NCI-H69 (cell line): ENCODE measurements around the gene KIF22.
A peak's percentile ranks its signal among the peaks of the same experiment; 100 is the strongest.

Experiments
- DNase-seq: peaks from one replicate; lab custom pipeline; 2025; lab: John Stamatoyannopoulos, UW

The KIF22 gene

DNA sequence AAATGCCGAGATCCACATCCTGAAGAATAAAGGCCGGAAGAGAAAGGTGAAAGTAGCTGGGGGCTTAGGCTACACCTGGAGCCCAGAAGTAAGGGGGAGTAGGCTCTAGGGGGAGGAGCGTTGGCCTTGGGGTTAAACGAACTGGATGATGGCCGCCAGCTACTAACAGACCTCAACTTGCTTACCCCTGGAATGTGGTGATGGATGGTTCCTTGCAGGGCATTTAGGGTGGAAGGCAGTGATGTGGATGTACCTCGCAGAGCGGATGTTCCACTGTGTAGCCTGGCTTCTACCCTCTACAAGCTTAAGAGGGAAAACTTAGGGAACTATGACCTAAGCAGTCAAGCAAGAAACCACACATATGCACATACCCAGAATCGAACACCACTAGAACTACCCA lies 13.5 kb downstream of the KIF22 start:
- DNase-seq: no peak

DNA sequence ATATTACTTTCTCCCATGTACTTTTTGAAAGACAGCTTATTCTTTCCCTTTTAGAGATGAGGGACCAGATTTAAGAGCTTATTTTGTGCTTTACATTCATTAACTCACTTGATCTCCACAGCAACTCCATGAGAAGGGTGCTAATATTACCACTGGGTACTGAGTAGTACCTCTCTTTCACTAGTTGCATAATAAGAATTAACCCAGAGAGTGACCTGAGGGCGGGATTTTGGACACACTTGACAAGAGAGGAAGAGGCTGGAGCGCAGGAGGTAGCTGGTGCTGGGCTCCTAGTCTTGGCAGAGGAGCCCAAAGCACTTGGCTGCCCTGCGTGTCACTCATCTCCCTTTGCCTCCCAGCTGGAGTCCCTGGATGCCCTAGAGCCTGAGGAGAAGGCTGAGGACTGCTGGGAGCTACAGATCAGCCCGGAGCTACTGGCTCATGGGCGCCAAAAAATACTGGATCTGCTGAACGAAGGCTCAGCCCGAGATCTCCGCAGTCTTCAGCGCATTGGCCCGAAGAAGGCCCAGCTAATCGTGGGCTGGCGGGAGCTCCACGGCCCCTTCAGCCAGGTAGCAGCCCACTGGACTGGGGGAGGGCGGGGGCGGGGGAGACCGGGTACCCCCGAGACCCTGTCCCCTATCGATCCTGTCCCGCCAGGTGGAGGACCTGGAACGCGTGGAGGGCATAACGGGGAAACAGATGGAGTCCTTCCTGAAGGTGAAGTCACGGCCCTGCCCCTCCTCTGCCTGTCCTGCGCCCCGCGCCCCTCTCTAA lies 14.1 kb downstream of the KIF22 start:
- peak; percentile 85 for DNase-seq

DNA sequence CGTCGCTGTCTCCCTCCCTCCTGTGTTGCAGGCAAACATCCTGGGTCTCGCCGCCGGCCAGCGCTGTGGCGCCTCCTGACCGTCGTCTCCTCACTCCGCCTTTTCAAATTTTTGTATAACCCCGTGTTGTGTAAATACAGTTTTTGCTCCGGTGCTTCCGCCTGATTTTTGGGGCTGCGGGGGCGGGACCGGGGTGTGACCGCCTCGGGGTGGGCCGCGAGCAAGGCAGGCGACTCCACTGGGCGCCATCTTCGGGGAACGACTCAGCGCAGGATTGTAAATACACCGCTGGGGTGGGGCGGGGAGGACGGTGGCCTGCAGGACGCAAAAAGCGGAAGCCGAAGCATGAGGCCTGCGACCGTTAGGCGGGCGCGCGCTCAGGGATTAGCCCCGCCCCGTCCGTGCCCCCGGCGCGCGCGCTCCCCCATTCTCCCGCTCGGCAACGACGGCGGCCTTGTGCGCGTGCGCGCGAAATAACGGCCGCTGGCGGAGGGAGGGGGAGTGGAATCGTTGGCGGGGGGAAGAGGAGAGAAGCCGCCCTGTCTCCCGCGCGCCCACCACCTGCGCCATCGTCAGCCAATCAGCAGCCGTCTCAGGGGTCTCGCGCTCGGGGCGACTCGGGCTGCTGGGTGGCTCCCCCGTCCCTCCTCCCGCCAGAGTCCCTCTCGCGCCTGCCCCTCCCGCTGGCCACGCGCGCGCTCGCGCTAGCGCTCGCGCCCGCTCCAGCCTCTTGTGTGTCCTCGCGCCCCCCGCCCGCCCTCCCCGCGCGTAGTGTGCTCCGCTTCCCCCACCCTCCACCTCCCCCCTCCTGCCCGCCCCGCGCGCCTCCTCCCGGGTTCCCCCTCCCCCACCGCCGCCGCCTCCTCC lies 14.9 kb downstream of the KIF22 start:
- peak; percentile 100 for DNase-seq

DNA sequence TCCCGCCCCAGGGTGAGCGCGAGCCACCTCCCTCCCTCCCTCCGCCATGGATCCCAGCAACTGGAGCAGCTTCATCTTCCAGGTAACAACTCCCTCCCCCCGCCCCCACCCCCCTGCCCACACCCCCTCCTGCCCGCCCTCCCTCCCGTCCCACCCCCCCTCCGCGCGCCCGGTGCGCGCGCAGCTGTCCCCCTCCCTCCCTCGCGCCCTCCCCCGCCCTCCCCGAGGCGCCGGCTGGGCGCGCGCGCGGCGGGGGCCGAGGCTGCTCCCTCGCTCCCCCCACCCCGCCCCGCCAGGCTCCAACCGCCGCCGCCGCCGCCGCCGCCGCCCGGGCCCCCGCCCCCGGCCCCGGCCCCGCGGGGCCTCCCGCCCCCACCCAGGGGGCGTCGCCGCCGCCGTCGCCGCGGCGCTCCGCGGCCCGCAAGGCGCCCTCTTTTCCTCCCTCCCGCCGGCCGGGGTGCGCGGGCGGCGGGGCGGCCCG lies 15.6 kb downstream of the KIF22 start, which contains the start of gene MAZ:
Gene MAZ, plus strand, starts transcription at position 431 of the 481 bp plus-strand sequence. CDS start 173 bp downstream, outside the sequence.
- peak; percentile 99 for DNase-seq

DNA sequence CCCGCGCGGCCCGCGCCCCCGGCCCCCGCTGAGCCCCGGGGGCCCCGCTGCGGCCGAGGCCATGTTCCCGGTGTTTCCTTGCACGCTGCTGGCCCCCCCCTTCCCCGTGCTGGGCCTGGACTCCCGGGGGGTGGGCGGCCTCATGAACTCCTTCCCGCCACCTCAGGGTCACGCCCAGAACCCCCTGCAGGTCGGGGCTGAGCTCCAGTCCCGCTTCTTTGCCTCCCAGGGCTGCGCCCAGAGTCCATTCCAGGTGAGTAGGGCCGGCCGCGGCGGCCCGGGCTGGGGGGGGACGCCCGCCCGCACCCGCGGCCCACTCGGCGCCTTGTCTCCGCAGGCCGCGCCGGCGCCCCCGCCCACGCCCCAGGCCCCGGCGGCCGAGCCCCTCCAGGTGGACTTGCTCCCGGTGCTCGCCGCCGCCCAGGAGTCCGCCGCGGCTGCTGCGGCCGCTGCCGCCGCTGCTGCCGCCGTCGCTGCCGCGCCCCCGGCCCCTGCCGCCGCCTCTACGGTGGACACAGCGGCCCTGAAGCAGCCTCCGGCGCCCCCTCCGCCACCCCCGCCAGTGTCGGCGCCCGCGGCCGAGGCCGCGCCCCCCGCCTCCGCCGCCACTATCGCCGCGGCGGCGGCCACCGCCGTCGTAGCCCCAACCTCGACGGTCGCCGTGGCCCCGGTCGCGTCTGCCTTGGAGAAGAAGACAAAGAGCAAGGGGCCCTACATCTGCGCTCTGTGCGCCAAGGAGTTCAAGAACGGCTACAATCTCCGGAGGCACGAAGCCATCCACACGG lies 16.3 kb downstream of the KIF22 start:
- peak; percentile 98 for DNase-seq

DNA sequence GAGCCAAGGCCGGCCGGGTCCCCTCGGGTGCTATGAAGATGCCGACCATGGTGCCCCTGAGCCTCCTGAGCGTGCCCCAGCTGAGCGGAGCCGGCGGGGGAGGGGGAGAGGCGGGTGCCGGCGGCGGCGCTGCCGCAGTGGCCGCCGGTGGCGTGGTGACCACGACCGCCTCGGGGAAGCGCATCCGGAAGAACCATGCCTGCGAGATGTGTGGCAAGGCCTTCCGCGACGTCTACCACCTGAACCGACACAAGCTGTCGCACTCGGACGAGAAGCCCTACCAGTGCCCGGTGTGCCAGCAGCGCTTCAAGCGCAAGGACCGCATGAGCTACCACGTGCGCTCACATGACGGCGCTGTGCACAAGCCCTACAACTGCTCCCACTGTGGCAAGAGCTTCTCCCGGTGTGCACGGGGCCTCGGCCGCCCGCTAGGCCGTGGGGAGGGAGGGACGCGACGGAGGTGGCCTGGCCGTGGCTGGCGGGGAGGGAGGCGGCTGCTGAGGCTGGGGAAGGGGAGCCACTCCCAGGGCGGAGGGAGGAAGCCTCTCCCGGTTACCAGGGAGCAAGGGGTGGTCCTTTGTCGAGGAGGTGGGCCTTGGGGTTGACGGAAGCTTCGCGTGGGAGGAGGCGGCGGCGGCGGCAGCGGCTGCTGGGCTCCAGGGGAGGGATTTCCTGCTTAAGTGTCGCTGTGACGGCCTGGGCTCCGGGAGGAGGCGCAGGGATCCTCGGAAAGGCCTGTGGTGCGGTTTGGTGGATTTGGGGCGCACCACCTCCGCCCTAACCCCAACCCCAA lies 17.1 kb downstream of the KIF22 start:
- DNase-seq: peak; percentile 94

DNA sequence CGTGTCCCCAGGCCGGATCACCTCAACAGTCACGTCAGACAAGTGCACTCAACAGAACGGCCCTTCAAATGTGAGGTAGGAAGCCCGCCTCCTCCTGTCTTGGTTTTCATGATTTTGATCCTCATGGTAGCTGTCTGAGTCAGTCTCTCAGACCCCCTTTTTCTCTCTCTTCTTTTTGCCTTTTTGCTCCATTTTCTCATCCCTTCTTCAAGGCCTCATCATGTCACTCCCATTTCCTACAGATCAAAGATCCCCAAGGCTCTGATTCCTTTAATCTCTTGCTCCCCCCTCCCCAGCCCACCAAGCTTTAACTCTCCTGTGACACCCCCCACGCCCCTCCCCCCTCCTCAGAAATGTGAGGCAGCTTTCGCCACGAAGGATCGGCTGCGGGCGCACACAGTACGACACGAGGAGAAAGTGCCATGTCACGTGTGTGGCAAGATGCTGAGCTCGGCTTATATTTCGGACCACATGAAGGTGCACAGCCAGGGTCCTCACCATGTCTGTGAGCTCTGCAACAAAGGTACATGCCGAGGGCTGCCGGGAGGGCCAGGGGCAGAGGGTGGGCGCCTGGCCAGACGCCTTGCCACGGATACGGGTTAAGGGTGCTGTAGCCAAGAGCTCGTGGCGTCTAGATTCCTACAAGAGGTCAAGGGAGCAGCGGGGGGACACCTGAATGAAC lies 17.8 kb downstream of the KIF22 start:
- peak; percentile 49 for DNase-seq

DNA sequence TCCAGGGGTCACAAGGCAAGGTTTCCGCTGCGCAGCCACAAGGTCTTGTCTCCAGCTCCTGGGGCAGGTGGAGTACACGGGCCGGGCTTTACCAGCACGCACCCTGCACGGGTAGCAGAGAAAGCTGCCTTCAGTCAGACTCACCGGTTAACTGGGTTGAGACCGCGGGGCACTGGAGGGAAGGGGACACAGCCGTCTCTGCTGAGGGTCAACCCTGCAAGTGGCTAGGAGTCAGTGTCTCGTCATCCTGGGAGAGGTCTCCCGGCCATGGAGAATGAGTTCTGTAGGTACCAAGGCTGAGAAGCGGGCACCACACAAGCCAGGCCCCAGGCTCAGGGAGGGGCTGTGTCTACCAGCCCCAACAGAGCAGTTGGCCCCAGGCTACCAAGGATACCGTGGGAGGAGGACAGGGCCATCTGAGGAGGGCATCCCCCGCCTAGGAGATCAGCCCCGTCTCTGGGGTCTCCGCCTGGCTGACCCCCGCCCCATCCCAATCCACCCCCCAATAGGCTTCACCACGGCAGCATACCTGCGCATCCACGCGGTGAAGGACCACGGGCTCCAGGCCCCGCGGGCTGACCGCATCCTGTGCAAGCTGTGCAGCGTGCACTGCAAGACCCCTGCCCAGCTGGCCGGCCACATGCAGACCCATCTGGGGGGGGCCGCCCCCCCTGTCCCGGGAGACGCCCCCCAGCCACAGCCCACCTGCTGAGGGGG lies 18.6 kb downstream of the KIF22 start:
- peak; percentile 41 for DNase-seq

DNA sequence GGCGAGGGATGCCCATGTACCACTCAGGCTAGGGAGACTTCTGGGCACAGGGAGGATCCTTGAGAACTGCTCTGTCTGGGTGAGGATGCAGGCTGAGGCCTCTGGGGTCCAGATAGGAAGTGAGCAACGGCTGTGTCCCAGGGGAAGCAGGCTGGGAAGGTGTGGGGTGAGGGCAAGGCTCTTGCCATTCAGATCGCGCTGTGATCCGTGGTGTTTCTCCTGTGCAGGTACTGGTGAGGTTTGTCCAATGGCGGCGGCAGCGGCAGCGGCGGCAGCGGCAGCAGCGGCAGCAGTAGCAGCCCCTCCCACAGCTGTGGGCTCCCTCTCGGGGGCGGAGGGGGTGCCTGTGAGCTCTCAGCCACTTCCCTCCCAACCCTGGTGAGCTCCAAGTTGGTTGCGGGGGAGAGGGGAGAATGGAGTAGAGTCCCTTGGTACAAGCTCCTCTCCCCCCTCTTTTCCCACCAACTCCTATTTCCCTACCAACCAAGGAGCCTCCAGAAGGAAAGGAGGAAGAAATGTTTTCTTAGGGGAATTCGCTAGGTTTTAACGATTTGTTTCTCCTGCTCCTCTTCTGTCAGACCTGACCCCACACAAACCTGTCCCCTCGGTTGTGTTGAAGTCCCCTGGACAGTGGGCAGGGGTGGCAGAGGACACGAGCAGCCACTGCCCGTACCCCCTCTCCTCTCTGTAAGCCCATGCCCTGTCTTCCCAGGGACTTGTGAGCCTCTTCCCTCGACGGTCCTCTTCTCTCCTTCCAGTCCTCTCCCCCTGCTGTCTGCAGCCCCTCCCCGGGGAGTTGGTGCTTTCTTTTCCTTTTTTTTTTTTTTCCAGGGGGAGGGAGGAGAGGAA lies 19.5 kb downstream of the KIF22 start:
- DNase-seq: peak; percentile 75

DNA sequence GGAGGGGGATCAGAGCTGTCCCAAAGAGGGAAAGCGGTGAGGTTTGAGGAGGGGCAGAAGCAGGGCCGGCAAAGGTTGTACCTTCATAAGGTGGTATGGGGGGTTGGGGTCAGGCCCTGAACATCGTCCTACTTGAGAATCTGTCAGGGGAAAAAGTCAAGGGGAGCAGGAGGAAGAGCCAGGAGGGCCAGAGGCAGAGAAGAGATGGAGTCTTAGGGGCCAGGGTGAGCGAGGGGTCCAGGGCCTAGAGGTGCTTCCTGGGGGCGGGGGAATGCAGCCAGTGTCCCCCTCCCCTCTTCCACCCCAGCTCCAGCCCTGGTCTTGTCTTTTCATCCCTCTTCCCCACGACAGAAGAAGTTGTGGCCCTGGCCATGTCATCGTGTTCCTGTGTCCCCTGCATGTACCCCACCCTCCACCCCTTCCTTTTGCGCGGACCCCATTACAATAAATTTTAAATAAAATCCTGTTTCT lies 20.2 kb downstream of the KIF22 start:
- peak; percentile 58 for DNase-seq

DNA sequence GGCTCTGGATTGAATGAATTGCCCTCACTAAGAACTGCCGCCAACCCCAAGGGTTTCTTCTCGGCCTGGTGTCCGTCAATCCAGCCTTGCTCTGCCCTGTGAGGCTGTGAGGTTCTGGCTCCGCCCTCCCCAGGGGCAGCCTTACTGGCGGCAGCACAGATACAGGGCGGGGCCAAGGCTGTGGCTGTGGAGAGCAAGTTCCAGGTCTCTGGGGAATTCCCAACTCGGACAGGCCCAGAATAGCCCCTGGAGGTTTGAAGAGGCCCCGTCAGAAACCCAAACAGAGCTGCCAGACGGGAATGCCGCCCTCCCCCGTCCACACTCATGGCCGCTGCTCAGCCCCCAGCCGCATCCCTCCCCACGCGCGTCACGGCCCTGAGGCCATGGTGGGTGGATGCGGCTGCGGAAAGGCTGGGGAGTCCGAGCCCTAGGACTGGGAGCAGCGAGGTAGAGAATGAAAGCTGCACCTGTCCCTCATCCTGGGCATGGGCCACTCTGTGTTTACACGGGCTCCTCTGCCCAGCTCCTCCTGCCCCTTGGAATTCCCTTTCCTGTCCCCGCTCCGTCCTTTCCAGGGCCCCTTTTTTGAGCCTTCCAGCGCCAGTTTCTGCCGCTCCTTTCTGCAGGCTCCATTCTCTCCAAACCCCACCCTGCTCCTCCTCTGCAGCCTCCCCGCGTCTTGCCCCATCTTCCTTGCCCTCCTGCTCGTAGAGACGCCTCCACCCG lies 20.8 kb downstream of the KIF22 start:
- DNase-seq: peak; percentile 98

DNA sequence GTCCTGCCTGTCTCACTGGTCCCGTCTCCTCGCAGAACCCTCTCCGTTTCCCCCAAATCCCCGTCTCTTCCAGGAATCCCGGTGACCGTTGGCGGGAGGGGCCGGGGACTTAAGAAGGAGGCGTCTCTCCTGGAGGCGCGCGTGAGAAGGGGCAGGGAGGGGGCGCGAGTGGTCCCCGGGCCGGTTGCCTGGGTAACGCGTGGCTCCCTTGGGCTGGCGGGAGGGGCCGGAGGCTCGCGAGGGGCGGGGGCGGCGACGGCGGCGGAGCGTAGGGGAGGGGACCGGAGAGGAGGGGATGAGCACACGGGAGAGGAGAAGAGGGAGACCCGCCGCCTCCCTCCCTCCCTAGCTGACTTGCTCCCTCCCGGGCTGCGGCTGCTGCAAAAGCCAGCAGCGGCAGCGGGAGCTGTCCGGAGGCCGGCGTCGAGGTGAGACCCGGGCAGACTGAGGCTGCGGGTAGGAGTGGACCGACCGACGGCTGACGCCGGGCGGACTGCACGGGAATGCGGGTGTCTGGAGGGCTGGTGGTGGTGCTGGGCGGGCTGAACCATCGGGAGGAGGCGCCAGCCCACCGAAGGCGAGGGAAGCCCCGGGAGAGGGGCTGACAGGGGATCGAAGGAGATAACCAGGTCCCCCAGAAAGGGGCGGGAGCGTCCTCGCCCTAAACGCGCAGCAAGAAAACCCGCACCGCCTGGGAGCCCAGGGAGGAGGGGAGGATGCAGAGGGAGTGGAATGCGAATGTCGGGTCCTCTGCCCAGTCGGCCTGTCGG lies 21.5 kb downstream of the KIF22 start, which contains the start of gene PRRT2:
Gene PRRT2, plus strand, starts transcription at position 298 of the 770 bp plus-strand sequence. CDS start 862 bp downstream, outside the sequence.
- DNase-seq: peak; percentile 94

DNA sequence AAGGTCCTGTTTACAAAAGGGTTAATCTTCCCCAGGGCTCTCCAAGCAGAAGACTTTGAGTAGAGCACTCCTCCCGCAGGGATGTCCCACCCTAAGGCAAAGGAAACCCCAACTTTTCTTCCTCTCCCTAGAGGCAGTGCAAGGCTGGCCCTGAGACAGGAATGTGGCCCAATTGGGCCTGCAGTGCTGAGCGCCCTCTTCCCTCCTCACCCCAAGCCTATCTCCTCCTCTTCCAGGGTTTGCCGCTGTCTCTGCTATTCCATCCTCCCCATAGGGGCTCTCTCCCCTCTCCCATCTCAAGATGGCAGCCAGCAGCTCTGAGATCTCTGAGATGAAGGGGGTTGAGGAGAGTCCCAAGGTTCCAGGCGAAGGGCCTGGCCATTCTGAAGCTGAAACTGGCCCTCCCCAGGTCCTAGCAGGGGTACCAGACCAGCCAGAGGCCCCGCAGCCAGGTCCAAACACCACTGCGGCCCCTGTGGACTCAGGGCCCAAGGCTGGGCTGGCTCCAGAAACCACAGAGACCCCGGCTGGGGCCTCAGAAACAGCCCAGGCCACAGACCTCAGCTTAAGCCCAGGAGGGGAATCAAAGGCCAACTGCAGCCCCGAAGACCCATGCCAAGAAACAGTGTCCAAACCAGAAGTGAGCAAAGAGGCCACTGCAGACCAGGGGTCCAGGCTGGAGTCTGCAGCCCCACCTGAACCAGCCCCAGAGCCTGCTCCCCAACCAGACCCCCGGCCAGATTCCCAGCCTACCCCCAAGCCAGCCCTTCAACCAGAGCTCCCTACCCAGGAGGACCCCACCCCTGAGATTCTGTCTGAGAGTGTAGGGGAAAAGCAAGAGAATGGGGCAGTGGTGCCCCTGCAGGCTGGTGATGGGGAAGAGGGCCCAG lies 22.4 kb downstream of the KIF22 start:
- no peak for DNase-seq

DNA sequence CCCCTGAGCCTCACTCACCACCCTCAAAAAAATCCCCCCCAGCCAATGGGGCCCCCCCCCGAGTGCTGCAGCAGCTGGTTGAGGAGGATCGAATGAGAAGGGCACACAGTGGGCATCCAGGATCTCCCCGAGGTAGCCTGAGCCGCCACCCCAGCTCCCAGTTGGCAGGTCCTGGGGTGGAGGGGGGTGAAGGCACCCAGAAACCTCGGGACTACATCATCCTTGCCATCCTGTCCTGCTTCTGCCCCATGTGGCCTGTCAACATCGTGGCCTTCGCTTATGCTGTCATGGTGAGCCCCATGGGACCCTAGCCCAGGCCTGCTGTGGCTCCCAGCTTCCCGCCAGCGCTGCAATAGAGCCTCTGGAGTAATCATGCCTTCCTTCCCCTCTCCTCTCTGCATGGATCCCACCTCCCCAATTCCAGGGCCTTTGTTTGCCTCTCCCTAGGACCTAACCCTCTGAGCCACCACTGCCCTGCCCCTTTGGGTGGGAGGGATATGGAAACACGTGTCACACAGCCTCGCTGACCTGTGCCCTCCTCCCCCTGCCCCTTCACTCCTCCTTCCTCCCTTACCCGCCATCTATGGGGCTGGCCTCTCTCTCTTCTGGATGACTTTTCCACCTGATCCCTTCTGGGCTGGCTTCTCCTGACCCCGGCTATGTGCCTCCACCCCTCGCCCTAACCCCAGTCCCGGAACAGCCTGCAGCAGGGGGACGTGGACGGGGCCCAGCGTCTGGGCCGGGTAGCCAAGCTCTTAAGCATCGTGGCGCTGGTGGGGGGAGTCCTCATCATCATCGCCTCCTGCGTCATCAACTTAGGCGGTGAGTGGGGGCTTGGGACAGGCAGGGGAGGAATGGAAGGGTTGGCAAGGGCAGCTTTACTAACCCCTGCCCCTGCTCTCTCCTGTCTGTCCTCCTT lies 23.4 kb downstream of the KIF22 start:
- DNase-seq: peak; percentile 27

DNA sequence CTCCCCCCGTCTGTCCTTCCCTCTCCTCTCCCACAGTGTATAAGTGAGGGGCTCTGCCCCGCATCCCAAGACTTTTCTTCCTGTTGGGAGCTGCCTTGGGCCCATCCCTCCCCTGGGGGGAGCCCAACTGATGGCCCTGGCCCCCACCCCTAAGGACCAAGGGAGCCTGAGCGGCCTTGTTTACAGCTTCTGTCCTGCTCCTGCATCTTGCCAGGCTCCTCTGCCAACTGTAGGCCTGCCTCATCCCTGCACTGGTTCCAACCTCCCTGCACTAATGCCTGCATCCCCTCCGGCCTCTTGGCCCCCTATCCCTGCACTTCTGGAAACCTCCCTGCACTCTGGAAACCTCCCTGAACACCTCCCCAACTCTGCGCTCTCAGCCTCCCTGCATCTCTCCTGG lies 24.0 kb downstream of the KIF22 start:
- no peak for DNase-seq
